ENCODE results near the gene ADAMTS9.

ADAMTS9 gene

DNA sequence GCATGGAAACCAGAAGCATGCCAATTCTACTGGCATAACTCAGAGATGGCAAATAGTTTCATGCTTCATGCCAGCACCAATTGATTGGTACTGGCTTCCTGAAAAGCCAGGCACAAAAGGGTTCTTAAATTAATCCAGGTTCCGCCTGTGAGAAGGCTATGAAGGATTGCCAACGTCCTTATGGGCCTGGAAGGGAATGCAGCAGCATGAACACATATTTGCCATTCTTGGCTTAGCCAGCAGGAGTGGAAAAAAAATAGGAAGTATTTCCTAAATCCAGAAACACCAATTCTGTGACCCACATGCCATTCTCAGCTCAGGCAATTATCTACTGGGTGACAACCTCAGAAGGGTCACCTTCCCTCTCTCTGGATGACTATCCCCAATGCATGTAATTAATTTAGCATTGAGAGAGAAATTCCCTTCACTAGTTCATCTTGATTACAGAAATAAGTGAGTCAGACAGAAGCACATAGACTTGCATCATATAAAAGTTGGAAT, 36.0 kb downstream of the ADAMTS9 start:
- DNase-seq = no peak

GRCh38 chr3:64651303-64651702, 36.5 kb downstream of the ADAMTS9 start:
- DNase-seq = no peak

GRCh38 chr3:64650715-64651114, 37.1 kb downstream of the ADAMTS9 start:
- DNase-seq = no peak

DNA sequence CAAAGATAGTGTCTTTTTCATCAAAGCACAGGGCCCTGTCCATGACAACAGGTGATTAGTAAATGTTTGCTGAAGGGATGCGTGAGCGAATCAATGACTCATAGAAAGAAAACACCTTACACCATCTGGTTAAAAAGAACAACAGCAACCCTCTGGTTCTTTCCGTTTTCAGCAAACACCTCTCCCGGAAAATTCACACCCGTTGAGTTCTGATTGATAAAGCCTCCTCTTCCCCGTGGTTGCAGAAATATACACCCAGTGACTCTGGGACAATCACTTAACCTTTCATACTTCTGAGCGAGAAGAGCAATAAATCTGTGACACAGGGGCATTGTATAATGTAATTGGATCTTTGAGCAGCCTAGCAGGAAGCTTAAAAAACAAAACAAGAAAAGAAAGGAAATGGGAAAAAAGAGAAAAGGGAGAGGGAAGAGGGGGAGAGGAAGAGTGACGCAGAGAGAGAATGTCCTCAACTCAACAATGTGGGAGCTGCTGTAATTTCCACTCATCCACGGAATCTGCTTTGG, 37.6 kb downstream of the ADAMTS9 start:
- DNase-seq = no peak

DNA sequence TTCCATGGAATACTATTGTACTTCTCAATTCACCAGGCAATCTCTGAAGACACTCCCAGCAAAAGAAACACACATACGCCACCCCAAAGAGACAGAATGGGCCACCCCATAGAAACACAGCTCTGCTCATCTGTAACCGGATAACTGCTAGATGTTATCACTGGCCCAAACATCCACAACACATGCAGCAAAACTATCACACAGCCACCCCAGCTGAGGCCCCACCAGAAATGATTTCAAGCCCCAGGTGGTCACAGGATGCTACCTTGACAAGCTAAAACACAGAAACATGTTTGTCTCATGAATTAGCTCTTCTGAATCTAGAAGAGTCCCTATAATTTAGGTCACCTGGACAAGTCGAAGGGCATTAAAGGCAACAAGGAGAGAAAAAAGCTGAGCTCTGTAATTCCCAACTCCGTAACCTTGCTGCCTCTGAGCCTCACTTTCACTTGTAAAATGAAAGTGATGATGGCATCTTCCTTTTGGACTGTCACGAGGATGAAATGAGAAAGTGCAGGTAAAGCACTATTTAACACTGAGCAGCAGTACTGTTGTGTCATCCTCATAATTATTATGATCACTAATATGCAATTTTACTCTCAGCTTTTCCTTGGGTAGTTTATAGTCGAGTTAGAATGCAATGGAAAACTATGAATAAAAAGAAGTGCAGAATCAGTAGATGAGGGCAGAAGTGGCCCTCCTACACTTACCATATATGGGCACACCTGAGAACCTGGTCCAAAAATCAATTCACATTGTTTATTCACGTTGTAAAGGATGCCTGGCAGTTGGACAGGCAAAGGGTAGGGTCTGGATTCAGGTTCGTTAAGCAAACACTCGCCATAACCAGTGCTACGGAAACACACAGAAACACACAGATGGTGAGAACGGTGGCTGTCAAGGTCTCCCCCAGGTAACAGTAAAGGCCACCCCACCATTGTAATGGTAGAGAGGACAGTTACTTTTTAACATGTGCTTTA, 38.6 kb downstream of the ADAMTS9 start:
- DNase-seq = no peak

- DNase-seq = no peak
These were observed 40.0 kb downstream of the ADAMTS9 start for GRCh38 chr3:64647825-64648224.

GRCh38 chr3:64645243-64645642, 42.6 kb downstream of the ADAMTS9 start:
- DNase-seq = no peak

- DNase-seq = no peak
These were observed 43.3 kb downstream of the ADAMTS9 start for GRCh38 chr3:64644483-64644882.

DNA sequence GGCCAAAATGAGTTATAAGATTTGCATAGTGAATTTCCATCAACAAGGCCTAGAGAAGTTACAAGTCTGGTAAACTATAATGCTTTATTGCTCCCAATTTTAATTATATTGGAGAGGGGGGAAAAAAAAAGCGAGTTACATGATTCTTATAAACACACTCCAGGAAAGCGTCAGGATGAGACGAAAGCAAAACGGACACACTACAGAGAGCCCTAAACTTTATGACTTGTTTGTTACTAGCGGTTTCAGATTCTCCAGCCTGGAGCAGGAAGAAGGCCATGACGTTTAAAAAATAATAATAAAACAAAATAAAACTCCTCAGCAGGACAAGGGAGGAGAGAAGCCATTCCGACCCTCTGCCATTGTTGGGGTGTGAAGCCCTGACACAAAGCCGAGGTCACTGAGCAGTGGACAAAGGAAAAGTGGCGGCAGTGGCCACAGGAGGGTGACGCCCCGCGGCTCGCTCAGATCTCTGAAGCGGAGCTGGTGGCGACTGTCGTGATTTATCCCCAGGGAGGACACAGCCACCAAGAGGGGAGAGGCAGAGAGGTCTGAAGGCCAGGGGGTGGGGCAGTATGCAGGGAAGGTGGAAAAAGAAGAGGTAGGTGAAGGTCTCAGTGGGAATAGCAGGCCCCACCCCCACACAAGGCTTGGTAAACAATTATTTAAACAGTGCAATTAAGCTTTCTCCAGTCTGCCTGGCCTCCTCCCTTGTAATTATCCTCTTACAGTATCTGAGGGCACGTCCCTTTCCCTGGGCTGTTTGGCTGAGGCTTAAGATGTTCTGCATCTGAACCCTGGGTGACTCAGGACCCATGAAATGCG, 45.3 kb downstream of the ADAMTS9 start:
- DNase-seq = no peak

DNA sequence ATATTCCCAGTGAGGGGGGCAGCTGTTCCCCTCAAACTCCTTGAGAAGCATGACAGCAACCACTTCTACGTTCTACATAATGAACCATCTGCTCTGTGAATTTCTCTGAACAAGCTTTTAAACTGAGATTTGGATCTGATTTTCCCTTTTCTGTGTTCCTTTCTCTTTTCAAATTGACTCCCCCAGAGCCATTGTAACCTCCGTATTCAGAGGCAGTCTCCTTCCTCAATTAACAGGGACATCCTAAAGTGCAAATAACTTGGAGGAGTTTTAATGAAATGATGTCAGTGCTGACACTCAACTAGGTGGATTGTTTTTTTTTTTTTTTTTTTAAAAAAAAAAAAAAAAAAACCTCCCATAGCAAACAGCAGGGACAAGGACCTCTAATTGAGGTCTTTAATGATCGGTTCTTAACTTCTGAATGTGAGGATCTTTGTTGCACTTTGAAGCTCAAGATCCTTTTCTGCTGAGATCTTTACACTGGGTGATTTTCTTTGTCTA, 48.8 kb downstream of the ADAMTS9 start:
- DNase-seq = no peak

DNA sequence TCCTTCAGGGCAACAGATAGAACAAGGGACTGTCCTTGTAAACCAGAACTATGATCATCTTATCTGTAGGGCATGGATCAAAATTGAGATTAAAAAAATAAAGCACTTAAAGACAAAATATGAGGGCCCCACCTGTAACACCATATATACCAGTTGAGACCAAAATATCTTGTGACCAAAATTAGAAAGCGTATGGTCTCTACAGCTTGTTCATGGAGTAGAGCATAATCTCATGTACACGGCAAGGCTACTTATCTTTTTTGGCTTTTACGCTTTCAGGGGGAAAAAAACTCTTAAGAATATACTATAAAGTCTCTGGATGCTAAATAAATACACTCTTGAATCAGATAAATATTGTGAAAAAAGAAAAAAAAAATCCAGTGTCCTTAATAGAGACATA, 49.3 kb downstream of the ADAMTS9 start:
- DNase-seq = no peak

DNA sequence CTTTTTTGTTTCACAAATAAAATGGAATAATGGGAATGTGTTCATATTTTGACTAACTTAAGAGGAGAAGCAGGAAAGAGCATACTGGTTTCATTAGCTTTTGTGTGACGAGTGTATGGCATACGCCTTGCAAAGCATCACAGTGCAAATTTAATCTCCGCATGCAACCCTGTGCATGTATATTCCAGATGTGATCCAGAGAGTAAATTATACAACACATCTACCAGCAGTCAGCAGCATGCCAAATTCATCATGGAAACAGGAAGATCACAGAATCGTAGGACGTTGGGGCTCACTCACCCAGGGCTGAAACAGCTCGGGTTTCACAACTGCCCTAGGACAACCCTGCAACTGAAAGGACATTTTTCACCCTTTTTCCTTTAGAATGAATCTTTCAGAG, 53.4 kb downstream of the ADAMTS9 start:
- no peak for DNase-seq

GRCh38 chr3:64631951-64632350, 55.8 kb downstream of the ADAMTS9 start:
- DNase-seq = no peak

GRCh38 chr3:64627471-64628321, 60.1 kb downstream of the ADAMTS9 start:
- DNase-seq = no peak

DNA sequence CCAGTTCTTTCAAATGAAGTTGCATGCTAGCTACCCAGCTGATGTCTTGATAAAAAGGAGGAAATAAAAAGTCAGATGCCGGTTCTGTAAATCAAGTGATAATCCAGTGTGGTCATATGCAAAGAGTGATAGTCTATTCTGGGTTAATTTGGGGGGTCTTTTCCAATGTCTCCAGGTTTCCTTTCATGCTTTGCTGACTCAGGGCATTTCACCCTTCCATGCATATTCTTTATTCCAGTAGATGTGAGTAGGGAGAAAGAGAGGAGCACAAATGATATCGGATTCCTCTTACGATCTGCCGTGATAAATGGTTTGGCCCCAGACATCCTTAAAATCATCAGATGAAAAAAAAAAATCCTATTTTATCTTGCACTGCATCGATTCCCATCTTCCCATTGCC, 60.8 kb downstream of the ADAMTS9 start:
- DNase-seq = no peak

GRCh38 chr3:64625381-64625780, 62.4 kb downstream of the ADAMTS9 start:
- no peak for DNase-seq

DNA sequence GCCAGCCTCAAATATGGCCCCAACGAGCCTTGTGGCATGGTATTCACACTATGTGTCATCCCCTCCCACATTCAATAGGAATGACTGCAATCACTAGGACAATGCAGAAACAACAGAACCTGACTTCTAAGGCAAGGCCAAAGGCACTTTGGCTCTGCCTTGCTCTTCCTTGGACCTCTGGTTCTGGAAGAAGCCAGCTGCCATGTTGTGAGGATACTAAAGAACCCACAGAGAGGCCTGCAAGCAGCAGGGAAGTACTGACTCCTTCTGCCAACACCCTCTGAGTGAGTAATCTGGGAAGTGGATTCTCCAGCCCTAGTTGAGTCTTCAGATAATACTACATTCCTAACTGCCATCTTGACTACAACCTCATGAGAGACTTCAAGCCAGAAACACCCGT, 64.7 kb downstream of the ADAMTS9 start:
- DNase-seq = no peak

DNA sequence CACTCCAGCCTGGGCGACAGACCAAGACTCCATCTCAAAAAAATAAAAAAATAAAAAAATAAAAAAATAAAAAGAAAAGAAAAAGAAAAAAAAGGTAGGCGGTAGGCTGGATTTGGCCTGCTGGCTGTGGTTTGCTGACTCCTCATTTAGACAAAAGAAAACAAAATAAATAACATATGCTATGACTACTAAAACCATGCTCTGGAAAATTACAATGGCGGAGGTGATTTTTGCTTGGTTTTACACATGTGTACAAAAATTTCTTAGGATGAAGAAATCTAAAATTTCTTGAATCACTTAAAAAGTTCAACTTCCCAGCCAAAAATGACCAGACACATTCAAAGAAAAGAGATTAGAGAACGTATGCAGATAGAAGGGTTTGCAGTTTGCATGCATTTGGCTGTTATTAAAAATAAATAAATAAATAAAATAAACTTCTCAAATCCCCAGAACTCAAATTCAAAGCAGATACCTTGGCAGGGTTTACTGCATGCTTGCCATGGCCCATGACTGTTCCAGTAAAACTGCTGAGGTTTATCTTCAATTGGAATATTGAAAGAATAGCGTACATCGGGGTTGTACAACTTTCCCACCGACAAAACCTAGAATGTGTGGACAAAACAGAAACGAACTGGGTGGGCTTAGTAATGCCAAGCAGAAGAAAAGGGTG, 65.9 kb downstream of the ADAMTS9 start:
- no peak for DNase-seq

DNA sequence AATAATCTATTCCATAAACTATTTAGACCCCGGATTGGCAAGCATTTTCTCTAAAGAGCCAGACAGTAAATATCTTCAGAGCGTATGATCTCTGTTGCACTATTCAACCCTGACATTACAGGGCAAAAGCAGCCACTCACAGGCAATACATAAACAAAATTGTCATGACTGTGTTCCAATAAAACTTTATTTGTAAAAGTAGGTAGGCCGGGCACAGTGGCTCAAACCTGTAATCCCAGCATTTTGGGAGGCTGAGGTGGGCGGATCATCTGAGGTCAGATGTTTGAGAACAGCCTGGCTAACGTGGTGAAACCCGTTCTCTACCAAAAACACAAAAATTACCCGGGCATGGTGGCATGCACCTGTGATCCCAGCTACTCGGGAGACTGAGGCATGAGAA, 66.5 kb downstream of the ADAMTS9 start:
- no peak for DNase-seq

DNA sequence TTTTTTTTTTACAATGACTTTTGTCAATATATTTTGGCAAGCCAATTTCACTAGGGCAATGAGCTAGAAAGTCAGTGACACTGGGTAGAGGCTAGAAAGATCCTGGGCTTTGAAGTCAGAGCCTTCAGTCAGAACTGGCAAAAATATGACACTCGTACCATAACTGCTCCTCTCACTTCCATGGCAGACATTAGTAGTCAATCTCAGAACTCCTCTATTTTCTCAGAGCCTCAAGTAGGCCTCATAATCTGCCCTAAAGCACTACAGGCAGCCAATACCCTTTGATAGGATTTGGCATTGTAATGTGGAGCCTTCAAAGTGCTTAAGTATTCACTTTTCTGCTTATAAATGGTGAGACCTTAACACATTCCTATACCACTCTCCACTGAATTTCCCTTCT, 67.8 kb downstream of the ADAMTS9 start:
- DNase-seq = no peak

DNA sequence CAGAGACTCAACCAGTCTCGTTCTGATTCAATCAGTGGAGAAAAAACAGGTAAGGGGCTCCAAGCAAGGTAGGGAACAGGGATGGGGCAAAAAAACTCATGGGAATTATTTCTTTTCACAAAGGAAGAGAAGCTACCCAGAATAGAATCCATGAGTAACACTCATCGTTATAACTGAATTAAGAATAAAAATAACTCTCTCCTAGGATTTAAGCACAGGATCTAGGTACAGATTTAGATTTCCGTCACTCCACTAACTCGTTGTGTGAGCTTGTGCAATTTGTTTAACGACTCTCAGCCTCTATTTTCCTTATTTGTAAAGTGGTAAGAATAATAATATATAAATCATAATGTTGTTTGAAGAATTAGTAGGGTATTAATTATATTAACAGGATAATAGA, 68.6 kb downstream of the ADAMTS9 start:
- DNase-seq = no peak

DNA sequence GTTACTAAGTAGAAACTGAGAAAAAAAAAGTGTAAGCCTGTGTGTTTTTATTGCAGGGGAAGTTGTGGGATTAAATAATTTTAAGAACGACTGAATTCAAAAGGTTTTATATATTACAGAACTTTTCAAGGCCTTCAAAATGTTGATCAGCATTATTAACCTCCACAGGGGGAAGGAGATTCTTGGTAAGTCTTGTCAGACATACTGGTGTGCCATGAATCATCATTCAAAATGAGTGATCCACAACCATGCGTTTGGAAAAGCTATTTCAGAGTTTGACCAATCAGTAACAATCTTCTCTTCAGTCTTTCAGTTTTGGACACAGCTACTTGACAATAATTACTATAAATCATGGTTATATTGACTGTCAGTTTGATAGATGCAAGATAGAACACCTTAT, 70.2 kb downstream of the ADAMTS9 start:
- DNase-seq = no peak
